Common myeloid progenitor, CD34-positive (primary cell): Measurements from ENCODE around the gene RMDN2.
"Not testable (repeated sequence)": the region's sequence is repeated elsewhere in the genome, so short reads cannot be mapped to it uniquely, and the experiment has no call there.

Experiments used
- CTCF ChIA-PET: fragments of 350-600 bp; sonication (Branson Sonifier 250); formaldehyde crosslinking; loops from one replicate; lab custom pipeline; 2021; ENCODE audit warnings: antibody characterized with exemption; lab: Charles Lee
- POLR2A ChIA-PET: fragments of 350-600 bp; sonication (Branson Sonifier 250); formaldehyde crosslinking; loops from one replicate; lab custom pipeline; 2021; ENCODE audit warnings: antibody characterized with exemption; lab: Charles Lee
- DNase-seq, 3 donors: peaks; one replicate each; pipeline versions ENCODE4 v3.0.0 to v3.0.0-alpha.2; 2013
- H3K27ac ChIP-seq, 2 experiments: 1 replicate in 1 of 2; 2 replicates in 1 of 2; pipeline ENCODE4 v1.7.0; 2013; ENCODE audit warnings: inconsistent platforms in 2 of 2, low read length in 2 of 2, mild to moderate bottlenecking in 2 of 2, low read depth in 1 of 2, moderate library complexity in 1 of 2; ENCODE audit not compliant: severe bottlenecking in 2 of 2, insufficient read depth in 1 of 2, poor library complexity in 1 of 2
- H3K27me3 ChIP-seq, 5 experiments: replicated peaks in 2 of 5; 1 replicate in 3 of 5; 2 replicates in 2 of 5; pipeline versions ENCODE4 v1.6.1 to v1.7.0; 2013; ENCODE audit warnings: low read length in 4 of 5, mild to moderate bottlenecking in 2 of 5, moderate library complexity in 2 of 5, inconsistent platforms in 1 of 5; ENCODE audit not compliant: insufficient read depth in 5 of 5, control insufficient read depth in 4 of 5
- H3K36me3 ChIP-seq, 4 experiments: 1 replicate in 2 of 4; 2 replicates in 2 of 4; pipeline versions ENCODE4 v1.6.1 to v1.7.0; 2013; ENCODE audit warnings: low read length in 3 of 4, control low read depth in 1 of 4, mild to moderate bottlenecking in 1 of 4; ENCODE audit not compliant: control insufficient read depth in 4 of 4, insufficient read depth in 4 of 4
- H3K4me1 ChIP-seq, 4 experiments: 1 replicate in 3 of 4; 2 replicates in 1 of 4; pipeline versions ENCODE4 v1.6.1 to v1.7.1; 2013; ENCODE audit warnings: low read length in 3 of 4, mild to moderate bottlenecking in 3 of 4, control low read depth in 1 of 4, inconsistent platforms in 1 of 4, moderate library complexity in 1 of 4; ENCODE audit not compliant: control insufficient read depth in 4 of 4, insufficient read depth in 4 of 4; ENCODE audit errors: control extremely low read depth in 1 of 4
- H3K4me3 ChIP-seq, 7 experiments: 1 replicate in 4 of 7; 2 replicates in 3 of 7; pipeline versions ENCODE4 v1.5.1 to v1.7.0; 2013; ENCODE audit warnings: mild to moderate bottlenecking in 7 of 7, low read length in 6 of 7, moderate library complexity in 6 of 7, inconsistent platforms in 2 of 7, low read depth in 2 of 7, control low read depth in 1 of 7; ENCODE audit not compliant: insufficient read depth in 4 of 7, control insufficient read depth in 1 of 7; ENCODE audit errors: extremely low read depth in 1 of 7
- H3K9me3 ChIP-seq, 5 experiments: 1 replicate in 4 of 5; 2 replicates in 1 of 5; pipeline versions ENCODE4 v1.6.1 to v1.7.1; 2013; ENCODE audit warnings: low read length in 4 of 5, mild to moderate bottlenecking in 2 of 5, inconsistent platforms in 1 of 5, low read depth in 1 of 5, moderate library complexity in 1 of 5; ENCODE audit not compliant: control insufficient read depth in 4 of 5, insufficient read depth in 2 of 5; ENCODE audit errors: control extremely low read depth in 1 of 5
- WGBS: methylation state at CpG from one replicate; pipeline ENCODE4 v1.1.5; 2013; ENCODE audit not compliant: insufficient coverage; 5-methylcytosine and 5-hydroxymethylcytosine counted together

The RMDN2 gene

DNA sequence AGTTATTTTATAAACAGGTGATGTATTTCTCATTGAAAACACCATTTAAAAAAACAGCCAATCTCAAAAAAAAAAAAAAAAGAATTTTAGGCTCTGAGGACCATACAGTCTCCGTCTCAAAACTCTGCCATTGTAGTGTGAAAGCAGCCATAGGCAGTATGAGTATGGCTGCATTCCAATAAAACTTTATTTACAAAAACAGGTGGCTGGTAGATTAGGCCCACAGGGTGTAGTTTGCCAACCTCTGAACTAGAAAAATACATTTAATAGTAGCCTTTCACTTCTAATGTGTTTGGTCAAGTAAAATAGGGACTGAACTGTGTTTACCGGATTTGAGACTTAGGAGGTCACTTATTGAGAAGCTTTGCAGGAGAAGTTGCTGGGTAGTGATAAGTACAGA lies 19.2 kb downstream of the RMDN2 start:
- 100% methylated on average over 1 of the region's 2 CpGs for WGBS
- Histone ChIP-seq H3K36me3 (no peaks in the 10 kb centered on the region), H3K27ac (no peak overlapping the region), H3K9me3 (peaks cover 0 to 16% (median 5%) of the 10 kb centered on the region in 5 experiments), H3K4me3 (no peak overlapping the region), H3K27me3 (no peaks in the 10 kb centered on the region), H3K4me1 (no peaks in the 10 kb centered on the region)
- CTCF ChIA-PET: no interaction called here
- POLR2A ChIA-PET: no interaction called here
- DNase-seq: no peak

DNA sequence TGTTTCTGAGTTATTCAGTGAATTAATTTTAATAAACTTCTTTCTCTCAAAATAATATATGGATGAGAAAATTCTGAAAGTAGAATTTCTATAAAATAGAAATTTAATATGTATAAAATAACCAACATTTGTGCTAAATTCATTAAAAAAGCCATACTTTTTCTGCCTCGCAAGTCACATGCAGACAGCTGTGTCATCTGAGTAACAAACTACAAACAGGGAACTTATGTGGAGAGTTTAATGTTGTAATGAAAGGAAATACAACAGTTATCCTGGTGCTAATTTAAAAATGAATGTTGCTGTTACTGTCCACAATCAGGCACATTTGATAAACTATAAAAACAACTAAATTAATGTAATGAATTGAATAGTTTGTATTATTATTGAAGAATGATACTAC lies 22.2 kb downstream of the RMDN2 start:
- no peaks in the 10 kb centered on the region for H3K9me3 ChIP-seq
- POLR2A ChIA-PET: no interaction called here
- no peak overlapping the region for H3K4me3 ChIP-seq
- CTCF ChIA-PET: no interaction called here
- no peak for DNase-seq
- H3K36me3 ChIP-seq: no peaks in the 10 kb centered on the region
- WGBS: no CpG with 5 or more reads among the region's 1 CpG
- H3K27me3 ChIP-seq: no peaks in the 10 kb centered on the region
- no peak overlapping the region for H3K27ac ChIP-seq
- H3K4me1 ChIP-seq: no peaks in the 10 kb centered on the region

DNA sequence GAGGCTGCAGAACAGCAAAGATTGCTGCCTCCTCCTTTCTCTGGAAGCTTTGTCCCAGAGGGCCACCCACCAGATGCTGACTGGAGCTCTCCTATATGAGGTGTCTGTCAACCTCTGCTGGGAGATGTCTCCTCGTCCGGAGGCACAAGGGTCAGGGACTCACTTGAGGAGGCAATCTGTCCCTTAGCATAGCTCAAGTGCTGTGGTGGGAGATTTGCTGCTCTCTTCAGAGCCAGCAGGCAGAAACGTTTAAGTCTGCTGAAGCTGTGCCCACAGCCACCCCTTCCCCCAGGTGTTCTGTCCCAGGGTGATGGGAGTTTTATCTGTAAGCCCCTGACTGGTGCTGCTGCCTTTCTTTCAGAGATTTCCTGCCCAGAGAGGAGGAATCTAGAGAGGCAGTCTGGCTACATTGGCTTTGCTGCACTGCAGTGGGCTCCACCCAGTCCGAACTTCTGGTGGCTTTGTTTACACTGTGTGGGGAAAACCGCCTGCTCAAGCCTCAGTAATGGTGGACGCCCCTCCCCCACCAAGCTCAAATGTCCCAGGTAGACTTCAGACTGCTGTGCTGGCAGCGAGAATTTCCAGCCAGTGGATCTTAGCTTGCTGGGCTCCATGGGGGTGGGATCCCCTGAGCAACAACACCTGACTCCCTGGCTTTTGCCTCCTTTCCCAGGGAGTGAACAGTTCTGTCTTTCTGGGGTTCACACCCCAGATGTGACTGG lies 37.1 kb downstream of the RMDN2 start:
- WGBS: 100% methylated on average over 5 of the region's 7 CpGs
- H3K27ac ChIP-seq, POLR2A ChIA-PET, DNase-seq, H3K27me3 ChIP-seq, H3K4me1 ChIP-seq, H3K4me3 ChIP-seq, H3K36me3 ChIP-seq: not testable (repeated sequence)
- CTCF ChIA-PET: interaction anchor here (1.6 kb wide), 1 partner anchor 154 kb away, joined by 3 read pairs; no protein-coding TSS in a partner anchor
- H3K9me3 ChIP-seq: peaks cover 0 to 17% (median 6%) of the 10 kb centered on the region in 5 experiments

DNA sequence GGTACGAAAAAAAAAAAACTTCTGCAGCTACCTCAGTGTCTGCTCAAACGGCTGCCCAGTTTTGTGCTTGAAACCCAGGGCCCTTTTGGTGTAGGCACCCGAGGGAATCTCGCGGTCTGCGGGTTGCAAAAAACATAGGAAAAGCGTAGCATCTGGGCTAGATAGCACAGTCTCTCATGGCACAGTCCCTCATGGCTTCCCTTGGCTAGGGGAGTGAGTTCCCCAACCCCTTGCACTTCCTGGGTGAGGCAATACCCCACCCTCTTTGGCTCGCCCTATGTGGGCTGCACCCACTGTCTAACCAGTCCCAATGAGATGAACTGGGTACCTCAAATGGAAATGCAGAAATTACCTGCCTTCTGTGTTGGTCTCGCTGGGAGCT lies 37.6 kb downstream of the RMDN2 start:
- CTCF ChIA-PET: interaction anchor here (1.6 kb wide), 1 partner anchor 153 kb away, joined by 3 read pairs; no protein-coding TSS in a partner anchor
- peaks cover 0 to 20% (median 6%) of the 10 kb centered on the region in 5 experiments for H3K9me3 ChIP-seq
- H3K4me1 ChIP-seq, H3K4me3 ChIP-seq, DNase-seq, POLR2A ChIA-PET, H3K27me3 ChIP-seq, H3K27ac ChIP-seq, H3K36me3 ChIP-seq: not testable (repeated sequence)
- 96% methylated on average over 9 of the region's 9 CpGs for WGBS

DNA sequence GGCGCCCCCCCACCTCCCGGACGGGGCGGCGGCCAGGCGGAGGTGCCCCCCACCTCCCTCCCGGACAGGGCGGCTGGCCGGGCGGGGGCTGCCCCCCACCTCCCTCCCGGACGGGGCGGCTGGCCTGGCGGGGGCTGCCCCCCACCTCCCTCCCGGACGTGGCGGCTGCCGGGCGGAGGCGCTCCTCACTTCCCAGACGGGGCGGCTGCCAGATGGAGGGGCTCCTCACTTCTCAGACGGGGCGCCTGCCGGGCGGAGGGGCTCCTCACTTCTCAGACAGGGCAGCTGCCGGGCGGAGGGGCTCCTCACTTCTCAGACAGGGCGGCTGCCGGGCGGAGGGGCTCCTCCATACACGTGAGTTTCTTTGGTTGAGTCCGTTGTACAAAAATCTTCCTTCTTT lies 38.8 kb downstream of the RMDN2 start:
- H3K4me3 ChIP-seq, POLR2A ChIA-PET, CTCF ChIA-PET: not testable (repeated sequence)

DNA sequence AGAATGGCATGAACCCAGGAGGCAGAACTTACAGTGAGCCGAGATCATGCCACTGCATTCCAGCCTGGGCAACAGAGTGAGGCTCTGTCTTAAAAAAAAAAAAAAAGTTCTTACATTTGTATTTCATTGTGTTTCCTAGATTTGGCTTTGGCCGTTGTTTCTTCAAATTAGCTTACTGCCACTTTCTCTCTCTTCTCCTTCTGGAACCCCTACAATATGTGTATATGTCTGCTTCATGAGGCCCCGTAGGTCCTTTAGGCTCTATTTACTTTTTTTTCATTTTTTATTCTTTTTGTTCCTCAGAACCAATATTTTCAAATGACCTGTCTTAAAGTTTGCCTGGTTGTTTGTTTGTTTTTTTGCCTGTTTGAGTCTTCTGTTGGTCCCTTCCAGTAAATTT lies 41.2 kb downstream of the RMDN2 start:
- H3K4me3 ChIP-seq: no peak overlapping the region
- H3K4me1 ChIP-seq: no peaks in the 10 kb centered on the region
- no peaks in the 10 kb centered on the region for H3K36me3 ChIP-seq
- no CpG with 5 or more reads among the region's 3 CpGs for WGBS
- no peaks in the 10 kb centered on the region for H3K27me3 ChIP-seq
- DNase-seq: no peak
- CTCF ChIA-PET: interaction anchor here (1.6 kb wide), 1 partner anchor 15 kb away, joined by 6 read pairs; no protein-coding TSS in a partner anchor
- peaks cover 0 to 20% (median 6%) of the 10 kb centered on the region in 5 experiments for H3K9me3 ChIP-seq
- POLR2A ChIA-PET: no interaction called here
- no peak overlapping the region for H3K27ac ChIP-seq

More for the DNA sequence above, 38.8 kb downstream of the RMDN2 start:
- H3K27ac ChIP-seq, H3K36me3 ChIP-seq, H3K27me3 ChIP-seq, DNase-seq, H3K4me1 ChIP-seq: not testable (repeated sequence)
- peaks cover 0 to 20% (median 6%) of the 10 kb centered on the region in 5 experiments for H3K9me3 ChIP-seq
- WGBS: 98% methylated on average over 20 of the region's 33 CpGs

DNA sequence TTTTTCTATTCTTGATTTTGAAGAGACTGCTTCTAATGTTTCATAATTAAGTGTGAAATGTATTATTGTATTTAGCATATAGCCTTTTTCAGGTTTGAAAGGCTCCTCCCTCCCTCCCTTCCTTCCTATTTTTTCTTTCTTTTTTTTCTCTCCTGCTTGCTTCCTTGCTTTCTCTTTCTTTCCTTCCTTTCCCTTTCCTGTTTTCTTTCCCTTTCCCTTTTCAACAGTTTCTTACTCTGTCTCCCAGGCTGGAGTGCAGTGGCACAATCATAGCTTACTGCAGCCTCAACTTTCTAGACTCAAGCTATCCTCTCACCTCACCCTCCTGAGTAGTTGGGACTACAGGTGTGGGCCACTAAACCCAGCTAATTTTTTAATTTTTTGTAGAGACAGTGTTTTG lies 44.6 kb downstream of the RMDN2 start:
- H3K27me3 ChIP-seq: no peaks in the 10 kb centered on the region
- H3K4me3 ChIP-seq: no peak overlapping the region
- ChIA-PET CTCF (no interaction called here), POLR2A (no interaction called here)
- H3K36me3 ChIP-seq: no peaks in the 10 kb centered on the region
- peaks cover 0 to 16% (median 4%) of the 10 kb centered on the region in 5 experiments for H3K9me3 ChIP-seq
- no peaks in the 10 kb centered on the region for H3K4me1 ChIP-seq
- DNase-seq: no peak
- H3K27ac ChIP-seq: no peak overlapping the region
